GM19397 (cell line): Measurements from ENCODE around the gene KRTAP10-11.

ENCODE experiments used
- ATAC-seq: cut with Tn5 transposase; IDR thresholded peaks from one replicate; pipeline ENCODE4 v1.9.1; 2021; ENCODE audit warnings: mild to moderate bottlenecking, moderate library complexity; ENCODE audit not compliant: unreplicated experiment

The KRTAP10-11 gene

DNA sequence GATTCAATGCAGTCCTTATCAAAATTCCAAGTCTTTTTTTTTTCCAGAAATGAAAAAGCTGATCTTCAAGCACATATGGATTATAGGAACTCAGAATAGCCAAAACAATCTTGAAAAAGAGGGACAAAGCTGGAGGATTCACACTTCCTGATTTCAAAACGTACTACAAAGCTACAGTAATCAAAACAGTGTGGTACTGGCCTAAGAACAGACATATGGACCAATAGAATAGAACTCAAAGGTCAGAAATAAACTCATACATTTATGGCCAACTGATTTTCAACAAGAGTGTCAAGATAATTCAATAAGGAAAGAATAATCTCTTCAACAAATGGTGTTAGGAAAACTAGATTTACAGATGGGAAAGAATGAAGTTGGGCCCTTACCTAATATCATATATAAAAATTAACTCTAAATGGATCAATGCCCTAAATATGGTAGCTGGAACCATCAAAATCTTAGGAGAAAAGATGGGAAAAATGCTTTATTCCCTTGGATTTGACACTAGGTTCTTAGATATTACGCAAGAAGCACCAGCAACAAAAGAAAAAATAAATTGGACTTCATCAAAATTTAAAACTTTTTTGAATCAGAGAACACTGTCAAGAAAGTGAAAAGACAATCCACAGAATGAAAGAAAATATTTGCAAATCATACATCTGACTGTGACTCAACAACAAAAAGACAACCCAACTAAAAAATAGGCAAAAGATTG lies 46.7 kb downstream of the KRTAP10-11 start:
- no peak for ATAC-seq

DNA sequence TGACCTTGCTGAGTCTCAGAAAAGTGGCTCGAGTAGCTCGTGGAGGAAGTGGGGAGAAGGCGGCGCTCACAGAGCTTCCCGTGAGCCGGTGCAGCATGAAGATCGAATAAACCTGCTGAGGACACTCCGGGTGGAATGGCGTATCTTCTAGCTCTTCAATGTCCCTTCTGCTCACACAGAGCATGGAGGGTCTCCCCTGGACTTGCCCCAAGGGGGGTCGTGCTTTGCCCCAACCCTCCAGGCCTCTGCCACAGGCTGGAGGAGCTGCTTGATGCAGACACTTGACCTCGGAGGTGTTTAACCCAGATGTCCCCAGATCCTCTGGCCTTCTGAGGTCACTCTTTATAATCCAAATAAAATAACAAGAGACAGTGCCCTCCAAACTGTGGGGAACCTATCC lies 48.6 kb downstream of the KRTAP10-11 start:
- no peak for ATAC-seq

DNA sequence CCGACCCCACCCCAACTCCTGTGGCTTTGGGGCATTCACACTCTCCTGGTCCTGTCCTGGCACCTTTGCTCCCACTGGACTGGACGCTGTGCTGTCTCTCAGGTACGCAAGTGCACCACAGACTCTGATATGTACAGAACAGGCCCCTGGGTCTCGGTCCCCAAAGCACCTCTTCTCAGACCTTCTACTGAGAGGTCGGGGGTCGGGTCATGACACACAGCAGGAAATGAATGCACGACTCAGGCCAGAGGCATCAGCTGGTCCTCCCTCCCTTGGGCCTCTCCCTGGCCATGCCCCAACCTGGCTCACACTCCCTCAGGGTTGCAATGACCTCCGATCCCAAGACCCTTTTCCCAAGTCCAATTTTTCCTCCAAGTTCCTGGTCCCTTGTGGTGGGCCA lies 49.0 kb downstream of the KRTAP10-11 start:
- ATAC-seq, result no peak

DNA sequence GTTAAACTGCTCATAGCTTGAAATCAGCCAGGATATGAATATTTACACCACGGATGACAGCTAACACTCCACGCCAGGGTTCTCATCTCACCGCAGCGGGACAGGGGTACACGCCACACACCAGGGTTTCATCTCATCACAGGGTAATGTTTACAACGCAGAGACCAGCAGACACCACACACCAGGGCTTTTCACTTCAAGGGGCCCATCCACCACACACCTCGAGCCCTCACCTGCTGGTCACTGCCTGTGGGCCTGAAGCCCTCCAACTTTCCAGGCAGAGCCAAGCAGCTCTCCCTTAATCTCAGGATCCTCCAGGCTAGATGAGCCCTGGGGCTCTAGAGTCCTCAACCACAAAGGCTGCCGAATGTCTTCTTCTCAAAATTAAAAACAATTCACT lies 49.4 kb downstream of the KRTAP10-11 start:
- ATAC-seq, result no peak

DNA sequence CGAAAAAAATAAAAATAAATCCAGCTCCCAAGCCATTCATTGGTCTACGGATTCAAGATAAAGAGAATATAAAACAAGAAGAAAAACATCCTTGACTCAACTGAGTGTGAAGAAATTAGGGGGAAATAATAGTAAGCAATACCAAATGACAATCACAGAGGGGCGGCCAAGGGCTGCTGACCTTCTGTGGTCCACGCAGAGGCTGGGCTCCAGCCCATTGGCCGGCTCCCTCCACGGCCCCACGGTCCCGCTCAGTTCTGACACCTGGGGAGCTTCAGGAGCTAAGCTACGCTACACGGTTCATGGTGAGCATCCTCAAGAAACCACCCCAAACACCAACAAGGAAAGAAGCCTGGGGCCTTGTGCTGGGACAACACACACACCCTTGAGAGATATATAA lies 50.4 kb downstream of the KRTAP10-11 start:
- ATAC-seq, result no peak
